Brain microvascular endothelial cell (primary cell): ENCODE measurements around the gene VWDE.

Source experiments
- DNase-seq: peaks from one replicate; pipeline ENCODE4 v3.0.0-alpha.2; 2020
- H3K27ac ChIP-seq: fragments of 250-450 bp; sonication (Bioruptor Pico); 2 replicates; pipeline ENCODE4 v1.5.1; 2020; ENCODE audit warnings: mild to moderate bottlenecking, moderate library complexity
- H3K27me3 ChIP-seq: fragments of 250-450 bp; sonication (Bioruptor Pico); replicated peaks from 2 replicates; pipeline ENCODE4 v1.5.1; 2020; ENCODE audit warnings: mild to moderate bottlenecking
- H3K36me3 ChIP-seq: fragments of 250-450 bp; sonication (Bioruptor Pico); replicated peaks from 2 replicates; pipeline ENCODE4 v1.5.1; 2020; ENCODE audit warnings: mild to moderate bottlenecking
- H3K4me3 ChIP-seq: 2 replicates; pipeline ENCODE4 v1.5.1; 2011; ENCODE audit warnings: low read depth, mild to moderate bottlenecking, control low read depth, low read length, moderate library complexity
- in situ Hi-C: cut with HindIII; loops from 2 replicates; pipeline ENCODE4 v1.10.0; 2017; ENCODE audit warnings: low sequenced_read_pairs, low pct_ligation_motif_present
- TF ChIP-seq, protein P1 (sequence below): IDR thresholded peaks from 2 replicates; pipeline ENCODE4 v1.5.1; 2011; ENCODE audit warnings: low read depth, mild to moderate bottlenecking, moderate library complexity, low read length, control low read depth, inconsistent platforms; ENCODE audit errors: missing control alignments

Gene VWDE

DNA sequence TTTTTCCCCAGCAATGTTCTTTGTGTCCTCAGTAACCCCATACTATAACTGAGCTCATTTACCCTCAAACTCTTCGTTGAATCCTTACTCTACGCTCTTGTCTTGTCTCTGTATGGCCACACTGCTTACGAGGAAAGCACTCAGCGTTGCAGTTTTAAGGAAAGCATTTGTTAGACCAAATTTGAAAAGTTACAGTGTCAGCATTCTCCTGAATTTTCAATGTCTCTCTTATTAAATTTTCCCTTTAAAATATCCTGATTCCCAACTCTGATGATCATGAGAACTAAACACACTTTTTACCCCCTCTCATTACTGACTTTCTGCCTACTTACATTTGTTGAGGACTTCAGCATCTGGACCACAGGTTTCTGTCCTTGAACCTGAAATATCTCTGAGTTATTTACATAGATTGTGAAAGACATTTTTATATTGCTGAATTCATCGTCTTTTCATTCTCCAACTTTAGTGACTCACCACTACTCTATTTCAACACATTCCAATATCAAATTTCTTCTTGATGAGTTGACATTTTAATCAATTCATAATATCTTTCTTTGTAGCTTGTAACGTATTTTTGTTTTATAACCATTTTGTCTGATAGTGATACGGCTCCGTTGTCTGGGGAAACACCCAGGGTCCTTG lies 19.8 kb upstream of the VWDE start:
- in situ Hi-C loops, result no loop called here
- Histone ChIP-seq H3K4me3 (no peak overlapping the region), H3K27me3 (no peaks in the 10 kb centered on the region), H3K27ac (no peak overlapping the region), H3K36me3 (no peaks in the 10 kb centered on the region)
- TF ChIP-seq, protein P1, sequence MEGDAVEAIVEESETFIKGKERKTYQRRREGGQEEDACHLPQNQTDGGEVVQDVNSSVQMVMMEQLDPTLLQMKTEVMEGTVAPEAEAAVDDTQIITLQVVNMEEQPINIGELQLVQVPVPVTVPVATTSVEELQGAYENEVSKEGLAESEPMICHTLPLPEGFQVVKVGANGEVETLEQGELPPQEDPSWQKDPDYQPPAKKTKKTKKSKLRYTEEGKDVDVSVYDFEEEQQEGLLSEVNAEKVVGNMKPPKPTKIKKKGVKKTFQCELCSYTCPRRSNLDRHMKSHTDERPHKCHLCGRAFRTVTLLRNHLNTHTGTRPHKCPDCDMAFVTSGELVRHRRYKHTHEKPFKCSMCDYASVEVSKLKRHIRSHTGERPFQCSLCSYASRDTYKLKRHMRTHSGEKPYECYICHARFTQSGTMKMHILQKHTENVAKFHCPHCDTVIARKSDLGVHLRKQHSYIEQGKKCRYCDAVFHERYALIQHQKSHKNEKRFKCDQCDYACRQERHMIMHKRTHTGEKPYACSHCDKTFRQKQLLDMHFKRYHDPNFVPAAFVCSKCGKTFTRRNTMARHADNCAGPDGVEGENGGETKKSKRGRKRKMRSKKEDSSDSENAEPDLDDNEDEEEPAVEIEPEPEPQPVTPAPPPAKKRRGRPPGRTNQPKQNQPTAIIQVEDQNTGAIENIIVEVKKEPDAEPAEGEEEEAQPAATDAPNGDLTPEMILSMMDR, result no peak
- DNase-seq, result no peak

GRCh38 chr7:12422554-12423320 lies 19.1 kb upstream of the VWDE start:
- DNase-seq, result no peak
- peak overlapping the region; percentile 10 for H3K27ac ChIP-seq
- H3K4me3 ChIP-seq, result no peak overlapping the region
- H3K36me3 ChIP-seq, result no peaks in the 10 kb centered on the region
- in situ Hi-C loops, result no loop called here
- H3K27me3 ChIP-seq, result no peaks in the 10 kb centered on the region
- TF ChIP-seq, protein P1, result no peak

DNA sequence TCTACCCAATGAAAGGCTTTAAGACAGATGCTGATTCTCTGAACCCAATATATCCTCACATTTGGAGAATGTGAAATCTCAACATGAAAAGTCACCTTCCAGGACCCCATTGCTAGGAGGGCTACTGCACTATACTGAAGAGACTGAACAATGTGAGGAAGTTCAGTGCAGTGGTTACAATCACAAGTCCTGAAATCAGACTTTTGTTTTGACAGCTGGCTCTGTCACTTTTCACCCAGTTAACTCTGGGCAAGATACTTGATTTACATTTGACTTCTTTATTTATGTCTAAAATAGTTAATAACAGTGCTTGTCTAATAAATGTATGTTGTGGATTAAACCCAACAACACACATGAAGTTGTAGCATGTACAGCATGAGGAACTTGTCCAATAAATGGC lies 14.8 kb upstream of the VWDE start:
- in situ Hi-C loops, result no loop called here
- no peaks in the 10 kb centered on the region for H3K36me3 ChIP-seq

DNA sequence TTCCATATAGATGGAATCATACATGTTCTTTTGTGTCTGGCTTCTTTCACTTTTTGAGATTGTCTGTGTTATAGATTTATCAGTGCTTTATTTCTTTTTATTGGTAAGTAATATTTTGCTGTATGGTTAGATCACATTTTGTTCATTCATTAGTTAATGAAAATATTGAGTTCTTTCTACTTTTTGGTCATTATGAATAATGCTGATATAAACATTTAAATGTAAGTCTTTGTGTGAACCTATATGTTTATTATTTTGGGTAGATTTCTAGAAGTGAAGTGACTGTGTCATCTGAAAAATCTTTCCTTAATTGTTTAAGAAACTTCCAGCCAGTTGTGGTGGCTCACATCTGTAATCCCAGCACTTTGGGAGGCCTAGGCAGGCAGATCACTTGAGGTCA lies 11.4 kb upstream of the VWDE start:
- TF ChIP-seq, protein P1, result no peak
- H3K4me3 ChIP-seq, result no peak overlapping the region
- in situ Hi-C loops, result no loop called here
- H3K27ac ChIP-seq, result no peak overlapping the region
- no peaks in the 10 kb centered on the region for H3K36me3 ChIP-seq
- DNase-seq, result no peak
- no peaks in the 10 kb centered on the region for H3K27me3 ChIP-seq

More for the DNA sequence above, 14.8 kb upstream of the VWDE start:
- TF ChIP-seq, protein P1, result no peak
- Histone ChIP-seq H3K27ac (no peak overlapping the region), H3K4me3 (no peak overlapping the region), H3K27me3 (no peaks in the 10 kb centered on the region)
- no peak for DNase-seq

GRCh38 chr7:12412407-12412806 lies 8.7 kb upstream of the VWDE start:
- H3K27ac ChIP-seq, result no peak overlapping the region
- DNase-seq, result no peak
- in situ Hi-C loops, result no loop called here
- no peaks in the 10 kb centered on the region for H3K27me3 ChIP-seq
- TF ChIP-seq, protein P1, result no peak
- no peak overlapping the region for H3K4me3 ChIP-seq
- H3K36me3 ChIP-seq, result no peaks in the 10 kb centered on the region
